Epithelial cell of proximal tubule (primary cell): Measurements from ENCODE around the gene FRMPD4. TPM values are rescaled to one million over a fixed set of nuclear protein-coding genes. Genes with fewer than 3 reads are reported as not detected.

Experiments used
- DNase-seq: peaks from one replicate; pipeline ENCODE4 v3.0.0-alpha.2; 2011; ENCODE audit warnings: low read depth
- H3K4me3 ChIP-seq: 2 replicates; pipeline ENCODE4 v1.5.1; 2011; ENCODE audit warnings: low read depth, mild to moderate bottlenecking, low read length
- total RNA-seq: library from RNA; depleted of rRNA; stranded (reverse); fragments of >200 nt; gene quantifications from 2 replicates; pipeline ENCODE4 v1.2.3, GENCODE V29; 2015
- TF ChIP-seq, protein P1 (sequence below): conservative IDR thresholded peaks from 2 replicates; pipeline ENCODE4 v1.5.1; 2012; ENCODE audit warnings: low read depth, mild to moderate bottlenecking, low read length

Gene FRMPD4
- total RNA-seq, 1 donor from 2014 or later: 0.06 TPM

DNA sequence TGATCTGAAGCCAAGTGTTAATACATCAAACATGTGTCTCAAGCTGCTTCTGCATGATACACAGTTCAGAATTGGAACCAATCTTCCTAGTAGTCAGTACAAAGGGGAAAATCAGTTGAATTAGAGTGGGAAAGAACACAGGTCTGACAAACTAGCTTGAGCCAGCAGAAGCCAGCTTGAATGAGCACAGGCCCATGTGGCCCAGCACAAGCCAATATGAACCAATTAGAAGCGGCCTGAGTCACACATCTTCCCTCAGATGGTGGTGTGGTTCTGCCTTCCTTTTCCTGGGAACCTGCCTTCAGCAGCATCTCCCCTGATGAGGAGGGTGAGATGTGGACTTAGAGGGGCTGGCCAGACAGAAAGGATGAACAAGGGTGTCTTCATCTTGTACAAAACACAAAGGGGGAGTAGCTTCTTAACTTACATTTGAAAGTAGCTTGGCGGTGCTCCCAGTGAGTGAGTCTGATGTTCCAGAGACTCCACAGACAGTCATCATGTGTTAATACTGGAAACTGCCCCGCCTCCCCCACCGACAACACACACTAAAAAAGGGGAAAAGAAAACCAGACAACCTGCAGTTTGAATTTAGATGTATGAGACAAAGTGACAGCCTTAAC lies 72.0 kb downstream of the FRMPD4 start:
- no peak for DNase-seq
- H3K4me3 ChIP-seq: no peak overlapping the region
- TF ChIP-seq, protein P1, sequence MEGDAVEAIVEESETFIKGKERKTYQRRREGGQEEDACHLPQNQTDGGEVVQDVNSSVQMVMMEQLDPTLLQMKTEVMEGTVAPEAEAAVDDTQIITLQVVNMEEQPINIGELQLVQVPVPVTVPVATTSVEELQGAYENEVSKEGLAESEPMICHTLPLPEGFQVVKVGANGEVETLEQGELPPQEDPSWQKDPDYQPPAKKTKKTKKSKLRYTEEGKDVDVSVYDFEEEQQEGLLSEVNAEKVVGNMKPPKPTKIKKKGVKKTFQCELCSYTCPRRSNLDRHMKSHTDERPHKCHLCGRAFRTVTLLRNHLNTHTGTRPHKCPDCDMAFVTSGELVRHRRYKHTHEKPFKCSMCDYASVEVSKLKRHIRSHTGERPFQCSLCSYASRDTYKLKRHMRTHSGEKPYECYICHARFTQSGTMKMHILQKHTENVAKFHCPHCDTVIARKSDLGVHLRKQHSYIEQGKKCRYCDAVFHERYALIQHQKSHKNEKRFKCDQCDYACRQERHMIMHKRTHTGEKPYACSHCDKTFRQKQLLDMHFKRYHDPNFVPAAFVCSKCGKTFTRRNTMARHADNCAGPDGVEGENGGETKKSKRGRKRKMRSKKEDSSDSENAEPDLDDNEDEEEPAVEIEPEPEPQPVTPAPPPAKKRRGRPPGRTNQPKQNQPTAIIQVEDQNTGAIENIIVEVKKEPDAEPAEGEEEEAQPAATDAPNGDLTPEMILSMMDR: no peak

DNA sequence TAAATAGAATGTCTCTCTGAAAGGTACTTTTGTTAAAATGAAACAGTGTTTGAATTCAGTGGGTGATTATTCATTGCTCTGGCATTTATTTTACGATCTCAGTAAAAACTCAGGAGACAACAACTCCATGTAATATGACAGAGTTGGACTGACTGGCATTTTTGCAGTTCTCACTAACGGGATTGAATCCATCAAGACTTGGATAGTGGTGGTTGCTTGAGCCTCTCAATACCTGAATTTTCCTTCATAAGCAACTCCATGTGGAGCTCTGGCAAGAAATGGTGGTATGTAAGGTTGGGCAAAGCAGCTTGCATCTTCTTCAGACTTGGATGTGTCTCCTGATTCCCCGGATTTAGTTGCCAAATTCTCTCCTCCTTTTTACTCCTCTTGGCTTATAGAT lies 72.7 kb downstream of the FRMPD4 start:
- TF ChIP-seq, protein P1: no peak
- DNase-seq: no peak
- H3K4me3 ChIP-seq: no peak overlapping the region

DNA sequence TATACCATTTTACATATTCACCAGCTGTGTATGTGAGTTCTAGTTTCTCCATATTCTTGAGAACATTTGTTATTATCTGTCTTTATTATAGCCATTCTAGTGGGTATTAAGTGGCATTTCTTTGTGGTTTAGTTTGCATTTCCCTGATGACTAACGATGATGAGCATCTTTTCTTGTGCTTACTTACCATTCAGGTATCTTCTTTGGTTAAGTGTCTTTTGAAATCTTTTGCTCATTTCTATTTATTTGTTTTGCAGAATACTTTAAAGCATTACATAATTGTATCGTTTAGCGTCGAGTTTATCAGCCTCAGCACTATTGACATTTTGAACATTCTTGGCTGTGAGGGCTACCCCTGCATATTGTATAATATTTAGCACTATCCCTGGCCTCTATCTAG lies 85.4 kb downstream of the FRMPD4 start:
- DNase-seq: no peak
- H3K4me3 ChIP-seq: no peak overlapping the region
- TF ChIP-seq, protein P1: no peak

DNA sequence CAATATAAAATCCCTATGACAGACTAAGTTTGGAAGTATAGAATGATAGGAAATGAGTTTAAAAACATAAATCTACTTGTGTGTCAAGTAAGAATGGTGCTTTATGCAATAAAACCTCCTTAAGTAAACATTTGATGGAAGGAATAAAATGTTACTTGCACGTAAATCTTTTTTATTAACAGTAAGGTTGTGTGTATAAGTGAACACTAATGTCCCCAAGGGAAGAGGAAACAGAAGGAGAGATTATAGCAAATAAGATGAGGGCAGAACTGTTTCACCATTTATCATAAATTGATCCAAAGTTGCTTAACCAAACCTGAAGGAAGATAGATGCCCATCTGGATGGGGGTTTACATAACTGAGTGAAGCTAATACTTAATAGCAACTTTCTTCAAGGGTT lies 86.8 kb downstream of the FRMPD4 start:
- no peak overlapping the region for H3K4me3 ChIP-seq
- no peak for DNase-seq
- TF ChIP-seq, protein P1: no peak

DNA sequence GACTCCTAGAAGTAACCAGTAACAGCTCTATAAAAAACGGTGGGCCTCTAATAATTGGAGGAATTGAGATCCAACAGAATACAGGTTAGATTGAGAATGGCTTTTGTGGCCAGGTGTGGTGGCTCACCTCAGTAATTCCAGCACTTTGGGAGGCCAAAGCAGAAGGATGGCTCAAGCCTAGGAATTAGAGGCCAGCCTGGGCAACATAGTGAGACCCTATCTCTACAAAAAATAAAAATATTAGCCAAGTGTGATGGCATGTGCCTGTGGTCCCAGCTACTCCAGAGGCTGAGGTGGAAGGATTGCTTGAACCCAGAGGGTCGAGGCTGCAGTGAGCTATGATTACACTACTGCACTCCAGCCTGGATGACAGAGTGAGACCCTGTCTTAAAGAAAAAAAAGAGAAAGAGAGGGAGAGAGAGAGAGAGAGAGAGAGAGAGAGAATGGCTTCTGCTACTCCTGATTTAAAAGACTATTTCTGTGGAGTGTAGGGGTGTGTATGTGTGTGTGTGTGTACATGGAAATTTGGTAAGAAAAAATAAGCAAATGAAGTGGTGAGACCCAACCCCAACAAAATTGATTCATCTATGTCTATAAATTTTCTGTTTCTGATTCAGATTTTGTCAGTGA lies 89.3 kb downstream of the FRMPD4 start:
- no peak overlapping the region for H3K4me3 ChIP-seq
- TF ChIP-seq, protein P1: no peak
- DNase-seq: no peak

DNA sequence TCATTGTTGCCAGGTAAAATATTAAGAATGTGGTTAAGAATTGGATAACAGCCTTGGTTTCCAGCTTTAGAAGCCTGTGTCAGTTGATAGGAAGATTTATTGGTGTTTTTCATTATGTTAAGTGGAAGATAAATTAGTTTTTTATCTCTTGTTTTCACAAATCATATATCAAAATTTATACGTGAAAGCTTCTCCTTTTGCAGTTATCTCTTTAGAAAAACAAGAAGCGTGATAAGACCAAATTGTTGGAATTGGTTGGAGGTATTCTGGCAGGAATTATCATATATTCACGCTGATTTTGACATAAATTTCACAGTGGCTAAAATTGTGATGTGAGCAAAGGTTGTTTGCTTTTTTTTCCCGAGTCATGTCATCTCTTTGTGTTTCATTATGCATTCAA lies 90.6 kb downstream of the FRMPD4 start:
- no peak for DNase-seq
- H3K4me3 ChIP-seq: no peak overlapping the region
- TF ChIP-seq, protein P1: no peak

DNA sequence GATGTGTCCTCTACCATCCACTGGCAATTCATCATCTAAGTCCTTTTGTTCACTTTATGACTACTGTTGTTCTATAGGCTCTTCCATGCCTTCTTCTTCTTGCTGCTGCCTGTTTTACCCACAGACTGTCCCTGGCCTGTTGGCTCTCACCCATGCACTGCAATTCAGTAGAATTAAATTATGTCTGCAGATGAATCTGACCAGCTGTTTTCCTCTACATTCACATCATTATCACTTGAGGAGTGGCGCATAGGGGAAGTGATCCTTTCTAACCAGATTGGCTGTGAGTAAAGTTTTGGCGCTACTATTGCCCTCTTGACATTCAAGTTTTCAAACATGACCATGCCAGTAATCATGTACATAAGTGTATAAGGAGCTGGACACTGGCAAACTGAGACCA lies 91.7 kb downstream of the FRMPD4 start:
- no peak overlapping the region for H3K4me3 ChIP-seq
- DNase-seq: no peak
- TF ChIP-seq, protein P1: no peak
